Mesenchymal stem cell (in vitro differentiated cells and primary cell): Measurements from ENCODE around the gene PLEKHD1.

Source experiments
- DNase-seq: peaks from one replicate; pipeline ENCODE4 v3.0.0-alpha.2; 2013
- H2AFZ ChIP-seq: one replicate; pipeline ENCODE4 v1.6.1; 2013; ENCODE audit warnings: low read depth, mild to moderate bottlenecking, control low read depth, inconsistent platforms, low read length, moderate library complexity
- H2AK5ac ChIP-seq: 2 replicates; pipeline ENCODE4 v1.6.1; 2013; ENCODE audit warnings: low read length, moderate library complexity, mild to moderate bottlenecking, inconsistent platforms; ENCODE audit not compliant: severe bottlenecking
- H2BK120ac ChIP-seq: one replicate; pipeline ENCODE4 v1.6.1; 2013; ENCODE audit warnings: low read depth, mild to moderate bottlenecking, inconsistent platforms, low read length, moderate library complexity
- H2BK12ac ChIP-seq, 2 experiments: one replicate each; pipeline ENCODE4 v1.6.1; 2013; ENCODE audit warnings: inconsistent platforms in 2 of 2, low read length in 2 of 2, mild to moderate bottlenecking in 2 of 2, moderate library complexity in 2 of 2, control low read depth in 1 of 2
- H2BK15ac ChIP-seq: one replicate; pipeline ENCODE4 v1.6.1; 2013; ENCODE audit warnings: mild to moderate bottlenecking, low read depth, inconsistent platforms; ENCODE audit not compliant: poor library complexity, severe bottlenecking
- H2BK5ac ChIP-seq: 2 replicates; pipeline ENCODE4 v1.6.1; 2013; ENCODE audit warnings: low read depth, mild to moderate bottlenecking, low read length, control low read depth, inconsistent platforms; ENCODE audit not compliant: poor library complexity, severe bottlenecking
- H3K14ac ChIP-seq, 2 experiments: one replicate each; pipeline ENCODE4 v1.6.1; 2013; ENCODE audit warnings: inconsistent platforms in 2 of 2, low read length in 2 of 2, control low read depth in 1 of 2, mild to moderate bottlenecking in 1 of 2, moderate library complexity in 1 of 2
- H3K18ac ChIP-seq, 2 experiments: one replicate each; pipeline ENCODE4 v1.6.1; 2013; ENCODE audit warnings: inconsistent platforms in 2 of 2, low read length in 2 of 2, control low read depth in 1 of 2, low read depth in 1 of 2, mild to moderate bottlenecking in 1 of 2
- H3K23ac ChIP-seq, 2 experiments: one replicate each; pipeline ENCODE4 v1.6.1; 2013; ENCODE audit warnings: inconsistent platforms in 2 of 2, low read length in 2 of 2, mild to moderate bottlenecking in 2 of 2, moderate library complexity in 2 of 2, control low read depth in 1 of 2
- H3K27ac ChIP-seq: 2 replicates; pipeline ENCODE4 v1.5.1; 2013; ENCODE audit warnings: mild to moderate bottlenecking, moderate library complexity, low read length, control low read depth, inconsistent platforms; ENCODE audit not compliant: poor library complexity, severe bottlenecking
- H3K27me3 ChIP-seq, 2 experiments: 2 replicates each; pipeline versions ENCODE4 v1.6.1 to v1.7.0; 2013; ENCODE audit warnings: low read length in 2 of 2, mild to moderate bottlenecking in 2 of 2, moderate library complexity in 2 of 2, control low read depth in 1 of 2, inconsistent platforms in 1 of 2; ENCODE audit not compliant: control insufficient read depth in 1 of 2, insufficient read depth in 1 of 2
- H3K36me3 ChIP-seq, 2 experiments: 2 replicates each; pipeline versions ENCODE4 v1.6.1 to v1.7.0; 2013; ENCODE audit warnings: low read length in 2 of 2, control low read depth in 1 of 2, inconsistent platforms in 1 of 2, low read depth in 1 of 2, mild to moderate bottlenecking in 1 of 2; ENCODE audit not compliant: insufficient read depth in 2 of 2, control insufficient read depth in 1 of 2
- H3K4ac ChIP-seq, 2 experiments: one replicate each; pipeline ENCODE4 v1.6.1; 2013; ENCODE audit warnings: inconsistent platforms in 2 of 2, low read length in 2 of 2, mild to moderate bottlenecking in 2 of 2, moderate library complexity in 2 of 2, control low read depth in 1 of 2, low read depth in 1 of 2
- H3K4me1 ChIP-seq: 2 replicates; pipeline ENCODE4 v1.6.1; 2013; ENCODE audit warnings: low read depth, low read length, control low read depth; ENCODE audit not compliant: control insufficient read depth, insufficient read depth
- H3K4me2 ChIP-seq: 2 replicates; pipeline ENCODE4 v1.6.1; 2013; ENCODE audit warnings: low read length, mild to moderate bottlenecking, inconsistent platforms; ENCODE audit not compliant: poor library complexity, severe bottlenecking
- H3K4me3 ChIP-seq, 2 experiments: 2 replicates each; pipeline versions ENCODE4 v1.5.1 to v1.7.0; 2013; ENCODE audit warnings: low read length in 2 of 2, mild to moderate bottlenecking in 2 of 2, control low read depth in 1 of 2, low read depth in 1 of 2; ENCODE audit not compliant: insufficient read depth in 1 of 2
- H3K79me1 ChIP-seq: replicated peaks from 2 replicates; pipeline ENCODE4 v1.6.1; 2013; ENCODE audit warnings: mild to moderate bottlenecking, control low read depth, low read length, inconsistent platforms; ENCODE audit not compliant: poor library complexity, severe bottlenecking
- H3K9ac ChIP-seq: 2 replicates; pipeline ENCODE4 v1.7.0; 2013; ENCODE audit warnings: mild to moderate bottlenecking, low read length, moderate library complexity
- H3K9me3 ChIP-seq: 2 replicates; pipeline ENCODE4 v1.7.0; 2013; ENCODE audit warnings: mild to moderate bottlenecking, low read length; ENCODE audit not compliant: control insufficient read depth
- H4K8ac ChIP-seq: one replicate; pipeline ENCODE4 v1.6.1; 2013; ENCODE audit warnings: inconsistent platforms, mild to moderate bottlenecking, low read length, moderate library complexity
- H4K91ac ChIP-seq: one replicate; pipeline ENCODE4 v1.6.1; 2013; ENCODE audit warnings: mild to moderate bottlenecking, low read length, inconsistent platforms
- WGBS: methylation state at CpG from one replicate; pipeline ENCODE4 v1.1.7; 2013; ENCODE audit warnings: mixed read lengths; 5-methylcytosine and 5-hydroxymethylcytosine counted together

Gene PLEKHD1

GRCh38 chr14:69542311-69542710 is 57.8 kb downstream of the PLEKHD1 start:
- H3K27me3 ChIP-seq: peaks cover 8 to 33% of the 10 kb centered on the region in 2 experiments
- H4K8ac ChIP-seq: no peak overlapping the region
- H2BK12ac ChIP-seq: no peak overlapping the region
- H3K79me1 ChIP-seq: no peaks in the 10 kb centered on the region
- no peak overlapping the region for H3K9ac ChIP-seq
- H2AK5ac ChIP-seq: no peak overlapping the region
- H3K4me3 ChIP-seq: no peak overlapping the region
- no peak overlapping the region for H3K18ac ChIP-seq
- no peak overlapping the region for H2BK120ac ChIP-seq
- no peak overlapping the region for H3K27ac ChIP-seq
- 89% methylated on average over 2 of the region's 2 CpGs for WGBS
- H4K91ac ChIP-seq: no peak overlapping the region
- H2BK15ac ChIP-seq: no peak overlapping the region
- DNase-seq: no peak
- no peaks in the 10 kb centered on the region for H3K36me3 ChIP-seq
- H3K4me1 ChIP-seq: no peaks in the 10 kb centered on the region
- H2AFZ ChIP-seq: no peak overlapping the region
- peaks cover 5% of the 10 kb centered on the region for H3K9me3 ChIP-seq
- H2BK5ac ChIP-seq: no peak overlapping the region
- no peak overlapping the region for H3K14ac ChIP-seq
- no peak overlapping the region for H3K4me2 ChIP-seq
- H3K4ac ChIP-seq: no peak overlapping the region
- no peak overlapping the region for H3K23ac ChIP-seq

DNA sequence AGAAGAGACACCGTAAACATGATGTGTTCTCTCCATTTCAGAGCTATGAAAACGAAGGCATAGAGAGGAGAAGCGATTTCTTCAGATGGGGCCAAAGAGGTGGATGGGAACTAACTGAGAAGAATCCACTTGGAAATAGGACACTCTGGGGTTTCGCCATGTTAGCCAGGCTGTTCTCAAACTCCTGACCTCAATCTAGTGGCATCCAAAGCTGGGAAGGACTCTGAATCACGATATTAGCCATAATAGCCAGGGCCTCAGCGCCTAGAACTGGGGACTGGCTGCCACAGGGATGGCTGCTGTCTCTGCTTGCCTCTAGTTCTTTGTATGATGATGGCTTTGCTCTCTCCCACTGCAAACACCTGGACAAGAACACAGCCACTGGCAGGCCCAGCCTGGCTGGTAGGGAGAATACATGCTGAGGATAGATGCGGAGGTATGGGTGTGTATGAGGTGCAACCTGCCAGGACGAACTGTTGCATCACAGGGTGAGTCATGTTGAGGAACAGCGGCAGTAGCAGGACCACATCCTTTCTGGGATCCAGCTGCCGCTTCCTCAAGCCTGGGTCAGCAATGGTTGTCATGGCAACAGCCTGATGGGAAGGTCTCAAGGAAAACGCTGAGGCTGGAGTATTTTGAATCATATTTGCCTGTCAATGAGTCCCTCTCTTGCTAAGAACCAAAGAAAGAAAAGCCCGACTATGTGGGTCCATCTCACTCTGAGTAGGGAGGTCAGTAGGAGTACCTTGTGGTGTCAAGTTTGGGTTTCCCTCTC is 59.0 kb downstream of the PLEKHD1 start:
- Histone ChIP-seq H3K79me1 (no peaks in the 10 kb centered on the region), H2AFZ (no peak overlapping the region), H2AK5ac (no peak overlapping the region), H3K27me3 (peaks cover 17 to 39% of the 10 kb centered on the region in 2 experiments), H3K4ac (no peak overlapping the region), H3K4me3 (no peak overlapping the region), H3K18ac (no peak overlapping the region), H2BK15ac (no peak overlapping the region), H2BK120ac (no peak overlapping the region), H4K91ac (no peak overlapping the region), H2BK5ac (no peak overlapping the region), H3K23ac (no peak overlapping the region), H3K4me2 (no peak overlapping the region), H4K8ac (no peak overlapping the region), H3K14ac (no peak overlapping the region), H3K27ac (no peak overlapping the region), H3K36me3 (no peaks in the 10 kb centered on the region), H2BK12ac (no peak overlapping the region), H3K9ac (peak overlapping the region; percentile 6), H3K4me1 (peaks cover 6% of the 10 kb centered on the region), H3K9me3 (peaks cover 5% of the 10 kb centered on the region)
- 43% methylated on average over 12 of the region's 12 CpGs for WGBS
- DNase-seq: peak; percentile 77

DNA sequence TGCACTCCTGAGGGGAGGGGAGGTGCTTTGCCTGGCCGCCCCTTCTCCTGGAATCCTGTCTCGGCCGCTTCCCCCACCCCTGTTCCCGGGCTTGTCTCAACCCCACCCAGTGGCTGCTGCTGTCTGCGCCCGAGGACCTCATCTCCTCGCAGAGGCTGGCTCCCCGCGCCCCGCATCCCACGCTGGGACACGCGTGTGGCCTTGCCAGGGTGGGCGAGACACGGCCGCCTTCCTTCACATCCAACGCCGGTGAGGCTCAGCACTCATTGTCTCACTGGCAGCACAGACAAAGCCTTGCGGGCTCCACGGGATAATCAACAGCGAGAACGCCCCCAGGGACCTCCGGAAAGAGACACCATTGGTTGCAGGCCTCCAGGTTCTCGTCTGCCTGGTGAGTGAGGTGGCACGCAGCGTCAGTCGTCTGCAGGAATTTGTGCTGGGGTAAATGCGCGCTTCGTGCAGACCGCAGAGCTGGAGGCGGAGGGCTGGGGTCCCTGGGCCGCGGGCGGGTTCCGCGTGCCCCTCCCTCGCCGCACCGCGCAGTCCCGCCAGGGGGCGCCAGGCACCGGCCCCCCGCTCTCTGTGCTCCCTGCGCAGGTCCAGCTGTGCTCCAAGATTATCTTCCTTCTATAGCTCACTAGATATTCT is 63.3 kb downstream of the PLEKHD1 start:
- H2BK15ac ChIP-seq: peak overlapping the region; percentile 9

DNA sequence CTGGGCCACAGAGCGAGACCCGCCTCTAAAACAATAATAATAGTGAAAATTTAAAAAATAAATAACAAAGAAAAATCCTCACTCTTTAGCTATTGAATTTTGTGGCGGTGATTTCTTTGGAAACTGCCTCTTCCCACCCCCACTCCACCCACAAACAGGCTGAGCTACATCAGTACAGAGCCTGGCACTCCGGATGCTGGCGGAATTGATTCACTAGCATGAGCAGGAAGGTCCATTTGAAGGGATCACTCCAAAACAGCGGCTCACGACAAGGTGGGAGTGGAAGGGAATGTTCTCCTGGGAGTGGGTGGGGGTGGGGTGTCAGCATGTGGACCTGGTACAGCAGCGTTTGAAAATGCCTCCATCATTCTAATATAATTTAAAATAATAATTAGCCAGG is 64.0 kb downstream of the PLEKHD1 start:
- DNase-seq: no peak
- Histone ChIP-seq H2AFZ (no peak overlapping the region), H2BK5ac (no peak overlapping the region), H3K79me1 (no peaks in the 10 kb centered on the region), H3K23ac (no peak overlapping the region), H3K4ac (no peak overlapping the region), H2BK15ac (no peak overlapping the region), H2BK12ac (no peak overlapping the region), H4K8ac (no peak overlapping the region), H3K36me3 (no peaks in the 10 kb centered on the region), H3K4me1 (peaks cover 6% of the 10 kb centered on the region), H2AK5ac (no peak overlapping the region), H3K4me2 (no peak overlapping the region), H2BK120ac (no peak overlapping the region), H3K18ac (no peak overlapping the region), H3K9ac (no peak overlapping the region), H3K14ac (no peak overlapping the region), H3K27me3 (peaks cover 43 to 53% of the 10 kb centered on the region in 2 experiments), H3K27ac (no peak overlapping the region), H3K9me3 (no peaks in the 10 kb centered on the region), H3K4me3 (no peak overlapping the region), H4K91ac (no peak overlapping the region)
- WGBS: 83% methylated on average over 2 of the region's 8 CpGs

More for the DNA sequence above, 63.3 kb downstream of the PLEKHD1 start:
- H4K91ac ChIP-seq: no peak overlapping the region
- no peak overlapping the region for H3K14ac ChIP-seq
- H2BK120ac ChIP-seq: no peak overlapping the region
- H2BK12ac ChIP-seq: no peak overlapping the region
- H3K9me3 ChIP-seq: no peaks in the 10 kb centered on the region
- peaks cover 6% of the 10 kb centered on the region for H3K4me1 ChIP-seq
- no peak overlapping the region for H2AK5ac ChIP-seq
- 8% methylated on average over 45 of the region's 46 CpGs for WGBS
- H2AFZ ChIP-seq: peak overlapping the region; percentile 16
- DNase-seq: peak; percentile 22
- no peak overlapping the region for H3K18ac ChIP-seq
- H3K23ac ChIP-seq: no peak overlapping the region
- no peaks in the 10 kb centered on the region for H3K36me3 ChIP-seq
- H3K4me3 ChIP-seq: peak overlapping the region in 1 of 2 experiments; percentile 66
- peaks cover 43 to 61% of the 10 kb centered on the region in 2 experiments for H3K27me3 ChIP-seq
- no peak overlapping the region for H2BK5ac ChIP-seq
- H3K4me2 ChIP-seq: peak overlapping the region; percentile 55
- H3K27ac ChIP-seq: no peak overlapping the region
- H3K79me1 ChIP-seq: no peaks in the 10 kb centered on the region
- H4K8ac ChIP-seq: no peak overlapping the region
- no peak overlapping the region for H3K4ac ChIP-seq
- peak overlapping the region; percentile 40 for H3K9ac ChIP-seq
